Endodermal cell (in vitro differentiated cells): ENCODE measurements around the gene COL5A1. TPM values are rescaled to one million over a fixed set of nuclear protein-coding genes. Genes with fewer than 3 reads are reported as not detected.
A peak's percentile ranks its signal among the peaks of the same experiment; 100 is the strongest.

Experiments
- DNase-seq: peaks from one replicate; pipeline ENCODE4 v3.0.0-alpha.2; 2017
- H3K27ac ChIP-seq: 2 replicates; pipeline ENCODE4 v1.5.1; 2013; ENCODE audit warnings: mild to moderate bottlenecking, low read depth, low read length, moderate library complexity
- H3K27me3 ChIP-seq: 2 replicates; pipeline ENCODE4 v1.6.1; 2013; ENCODE audit warnings: mild to moderate bottlenecking, low read length, moderate library complexity; ENCODE audit not compliant: insufficient read depth, control insufficient read depth, poor library complexity, severe bottlenecking
- H3K36me3 ChIP-seq: 2 replicates; pipeline ENCODE4 v1.7.0; 2013; ENCODE audit warnings: mild to moderate bottlenecking, low read length, moderate library complexity; ENCODE audit not compliant: control insufficient read depth, insufficient read depth
- H3K4me1 ChIP-seq: one replicate; pipeline ENCODE4 v1.7.0; 2013; ENCODE audit warnings: low read length; ENCODE audit not compliant: control insufficient read depth, insufficient read depth
- H3K4me3 ChIP-seq: 2 replicates; pipeline ENCODE4 v1.5.1; 2013; ENCODE audit warnings: mild to moderate bottlenecking, low read length, moderate library complexity
- H3K9ac ChIP-seq: 2 replicates; pipeline ENCODE4 v1.6.1; 2013; ENCODE audit warnings: mild to moderate bottlenecking, low read length, moderate library complexity; ENCODE audit not compliant: poor library complexity, severe bottlenecking; ENCODE audit errors: extremely low read depth
- H3K9me3 ChIP-seq: 2 replicates; pipeline ENCODE4 v1.6.1; 2013; ENCODE audit warnings: mild to moderate bottlenecking, low read length, moderate library complexity; ENCODE audit not compliant: control insufficient read depth
- H3K27ac Mint-ChIP-seq: 2 replicates; pipeline ENCODE4 v1.8.0; 2020; ENCODE audit warnings: mixed read lengths
- H3K27me3 Mint-ChIP-seq: 2 replicates; pipeline ENCODE4 v1.8.0; 2021; ENCODE audit warnings: mild to moderate bottlenecking, mixed read lengths; ENCODE audit not compliant: insufficient read depth
- H3K36me3 Mint-ChIP-seq: 2 replicates; pipeline ENCODE4 v1.8.0; 2020; ENCODE audit warnings: low read depth, mixed read lengths
- H3K4me1 Mint-ChIP-seq: 2 replicates; pipeline ENCODE4 v1.8.0; 2020; ENCODE audit warnings: mixed read lengths
- H3K4me3 Mint-ChIP-seq: 2 replicates; pipeline ENCODE4 v1.8.0; 2020; ENCODE audit warnings: mild to moderate bottlenecking, moderate library complexity, mixed read lengths
- H3K9me3 Mint-ChIP-seq: 2 replicates; pipeline ENCODE4 v1.8.0; 2020; ENCODE audit warnings: mild to moderate bottlenecking, mixed read lengths
- CTCF ChIP-seq: fragments of 200-600 bp; sonication (generic); conservative IDR thresholded peaks from 2 replicates; pipeline ENCODE4 v1.5.0; 2021; ENCODE audit warnings: antibody characterized with exemption, mild to moderate bottlenecking
- WGBS, 2 experiments: methylation state at CpG; one replicate each; pipeline versions ENCODE4 v1.1.5 to v1.1.7; 2013; ENCODE audit warnings: missing lambda C conversion rate in 2 of 2, mixed read lengths in 1 of 2; ENCODE audit not compliant: insufficient coverage in 1 of 2, insufficient read length in 1 of 2; 5-methylcytosine and 5-hydroxymethylcytosine counted together
- total RNA-seq, 2 donors: library from RNA; stranded (reverse); fragmentation: NEBNext Ultra II Directional in 1 of 2; extraction: Animal tissue kit (Norgen Biotek cat#: 25700) in 1 of 2; gene quantifications; 2 replicates in 1 of 2; 3 replicates in 1 of 2; pipeline ENCODE4 v1.2.1, GENCODE V29; 2021

Gene COL5A1
- total RNA-seq, 2 donors from 2014 or later, result 65.3 to 76.6 TPM

DNA sequence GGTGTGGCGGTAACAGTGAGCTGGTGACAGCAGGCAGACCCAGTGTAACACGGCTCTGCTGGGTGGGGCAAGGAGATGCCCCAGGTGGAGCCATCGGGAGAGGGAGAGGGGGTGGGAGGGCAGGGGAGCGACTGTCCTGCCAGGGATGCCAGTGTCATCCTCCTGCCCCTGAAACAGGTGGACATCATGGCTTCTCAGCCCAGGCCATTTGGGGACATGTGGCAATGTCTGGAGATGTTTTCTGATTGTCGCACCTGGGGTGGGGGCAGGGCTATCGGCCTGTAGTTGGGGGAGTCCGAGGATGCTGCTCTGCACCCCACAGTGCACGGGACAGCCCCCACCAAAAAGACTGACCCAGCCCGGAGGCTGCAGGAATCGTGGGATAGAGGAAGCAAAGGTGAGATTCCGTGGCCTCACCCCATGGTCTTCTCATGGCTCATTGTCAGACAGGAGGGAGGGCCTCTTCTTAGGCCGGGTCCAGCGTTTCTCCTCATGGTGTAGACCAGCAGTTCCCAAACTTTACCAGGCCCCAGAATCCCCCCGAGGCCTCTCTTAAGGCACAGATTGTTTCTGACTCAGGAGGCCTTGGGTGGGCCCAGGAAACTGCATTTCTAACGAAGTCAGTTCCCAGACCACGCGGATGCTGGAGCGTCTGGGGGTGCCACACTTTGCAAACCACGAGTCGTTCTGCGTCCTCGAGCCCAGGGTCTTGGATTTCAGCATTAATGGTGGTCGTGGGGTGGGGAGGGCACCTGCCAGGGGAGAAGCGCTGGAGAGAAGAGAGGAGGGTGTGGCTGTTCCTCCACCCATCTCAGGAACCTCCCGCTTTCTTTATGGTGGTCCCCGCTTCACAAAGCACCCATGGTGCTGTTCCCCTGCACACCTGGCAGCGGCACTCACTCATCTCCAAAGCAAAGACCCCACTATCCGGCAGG is 11.0 kb downstream of the COL5A1 start:
- H3K27me3 Mint-ChIP-seq, result no peaks in the 10 kb centered on the region
- peak overlapping the region; percentile 64 for H3K27ac Mint-ChIP-seq
- TF ChIP-seq CTCF, result no peak

DNA sequence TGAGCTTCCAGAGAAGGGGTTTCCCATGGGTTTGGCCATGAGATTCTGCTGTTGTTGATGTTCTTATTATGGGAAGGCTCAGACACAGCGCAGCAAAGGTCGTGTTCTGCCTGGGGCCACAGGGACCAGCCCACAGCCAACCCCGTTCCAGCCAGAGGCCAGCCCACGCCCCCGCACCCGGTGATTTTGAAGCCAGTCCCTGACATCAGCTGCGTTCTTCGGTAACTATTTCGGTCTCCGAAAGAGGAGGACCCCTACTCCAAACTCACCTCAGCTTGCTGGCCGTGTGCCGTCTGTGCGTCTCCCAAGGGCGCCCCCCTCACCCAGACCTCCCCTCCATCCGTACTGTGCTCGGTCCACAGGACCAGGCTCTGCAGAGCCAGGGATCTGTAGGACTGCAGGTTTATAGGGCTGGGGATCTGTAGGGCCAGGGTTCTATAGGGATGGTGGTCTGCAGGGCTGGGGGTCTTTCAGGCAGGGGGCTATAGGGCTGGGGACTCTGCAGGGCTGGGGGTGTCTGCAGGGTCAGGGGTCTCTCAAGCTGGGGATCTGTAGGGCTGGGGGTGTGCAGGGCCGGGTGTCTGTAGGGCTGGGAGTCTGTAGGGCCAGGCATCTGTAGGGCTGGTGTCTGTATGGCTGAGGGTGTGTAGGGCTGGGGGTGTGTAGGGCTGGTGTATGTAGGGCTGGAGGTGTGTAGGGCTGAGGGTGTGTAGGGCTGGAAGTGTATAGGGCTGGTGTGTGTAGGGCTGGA is 11.8 kb downstream of the COL5A1 start:
- H3K9me3 ChIP-seq, result no peaks in the 10 kb centered on the region
- 93% methylated on average over 9 to 17 of the region's 17 CpGs for WGBS, 2 experiments
- DNase-seq, result no peak
- Mint-ChIP-seq H3K9me3 (no peaks in the 10 kb centered on the region), H3K36me3 (peaks cover 14% of the 10 kb centered on the region), H3K4me1 (peaks cover 1% of the 10 kb centered on the region), H3K27me3 (no peaks in the 10 kb centered on the region), H3K27ac (no peak overlapping the region), H3K4me3 (no peak overlapping the region)
- no peak overlapping the region for H3K9ac ChIP-seq
- H3K36me3 ChIP-seq, result peaks cover 3% of the 10 kb centered on the region
- H3K4me3 ChIP-seq, result no peak overlapping the region
- no peak overlapping the region for H3K27ac ChIP-seq
- H3K4me1 ChIP-seq, result no peaks in the 10 kb centered on the region
- H3K27me3 ChIP-seq, result no peaks in the 10 kb centered on the region
- no peak for TF ChIP-seq CTCF

More for the DNA sequence above, 11.0 kb downstream of the COL5A1 start:
- Histone ChIP-seq H3K27me3 (no peaks in the 10 kb centered on the region), H3K4me3 (no peak overlapping the region), H3K27ac (no peak overlapping the region), H3K9ac (no peak overlapping the region), H3K4me1 (no peaks in the 10 kb centered on the region), H3K36me3 (peaks cover 3% of the 10 kb centered on the region), H3K9me3 (no peaks in the 10 kb centered on the region)
- Mint-ChIP-seq H3K4me3 (no peak overlapping the region), H3K9me3 (no peaks in the 10 kb centered on the region), H3K4me1 (peaks cover 1% of the 10 kb centered on the region), H3K36me3 (peaks cover 17% of the 10 kb centered on the region)
- WGBS, 2 experiments, result 90 to 94% methylated on average over 21 to 28 of the region's 28 CpGs
- no peak for DNase-seq

GRCh38 chr9:134655101-134655500 is 13.5 kb downstream of the COL5A1 start:
- Histone ChIP-seq H3K27me3 (no peaks in the 10 kb centered on the region), H3K36me3 (peaks cover 2% of the 10 kb centered on the region), H3K4me1 (no peaks in the 10 kb centered on the region), H3K9me3 (peaks cover 6% of the 10 kb centered on the region), H3K4me3 (no peak overlapping the region), H3K27ac (no peak overlapping the region), H3K9ac (no peak overlapping the region)
- Mint-ChIP-seq H3K27me3 (no peaks in the 10 kb centered on the region), H3K27ac (no peak overlapping the region), H3K36me3 (peaks cover 10% of the 10 kb centered on the region), H3K4me1 (peaks cover 1% of the 10 kb centered on the region), H3K4me3 (no peak overlapping the region), H3K9me3 (peaks cover 6% of the 10 kb centered on the region)
- no peak for TF ChIP-seq CTCF
- 92 to 93% methylated on average over 6 to 11 of the region's 11 CpGs for WGBS, 2 experiments
- DNase-seq, result no peak
